Left lung (tissue), 10 donors: ENCODE data around the gene INHBB. TPM values are rescaled to one million over a fixed set of nuclear protein-coding genes. Genes with fewer than 3 reads are reported as not detected.
A peak's percentile ranks its signal among the peaks of the same experiment; 100 is the strongest.

Source experiments
- ATAC-seq: fragments of 200-7000 bp; cut with Tn5 transposase; one replicate; pipeline ENCODE4 v1.9.1; 2020; ENCODE audit warnings: moderate library complexity
- DNase-seq, 4 donors: peaks; one replicate each; pipeline ENCODE4 v3.0.0-alpha.2; 2013 to 2020
- H3K27ac ChIP-seq, 2 donors: fragments of 200-600 bp; sonication (generic) in 1 of 2; one replicate each; pipeline versions ENCODE4 v1.5.0 to v1.8.0; 2020 to 2021
- H3K27me3 ChIP-seq, 2 donors: fragments of 200-600 bp; sonication (generic) in 1 of 2; one replicate each; pipeline versions ENCODE4 v1.5.0 to v1.8.0; 2020 to 2021
- H3K36me3 ChIP-seq, 2 donors: fragments of 200-600 bp; sonication (generic) in 1 of 2; one replicate each; pipeline versions ENCODE4 v1.5.0 to v1.8.0; 2020 to 2021
- H3K4me1 ChIP-seq, 2 donors: fragments of 200-600 bp; one replicate each; pipeline ENCODE4 v1.8.0; 2021
- H3K4me3 ChIP-seq, 2 donors: fragments of 200-600 bp; sonication (generic) in 1 of 2; one replicate each; pipeline versions ENCODE4 v1.5.0 to v1.8.0; 2020 to 2021; ENCODE audit warnings: mild to moderate bottlenecking in 1 of 2
- H3K9me3 ChIP-seq, 2 donors: fragments of 200-600 bp; sonication (generic) in 1 of 2; one replicate each; pipeline versions ENCODE4 v1.5.0 to v1.8.0; 2020 to 2021
- intact Hi-C, 2 donors: fragments of 100-400 bp; cut with DNase I; formaldehyde crosslinking; loops; one replicate each; pipeline versions ENCODE4 v1.11.2 to v1.14.2; 2022
- polyA plus RNA-seq, 6 donors: library from polyadenylated mRNA; unstranded; fragments of 120-200 nt; gene quantifications; one replicate each; pipeline ENCODE4 v1.2.1, GENCODE V29; 2013; ENCODE audit not compliant: insufficient read length in 6 of 6
- total RNA-seq, 2 donors: library from RNA; stranded (reverse); fragmentation: NEBNext Ultra II Directional; extraction: Animal tissue kit (Norgen Biotek cat#: 25700); gene quantifications; one replicate each; pipeline ENCODE4 v1.2.1, GENCODE V29; 2021
- TF ChIP-seq, protein P1 (sequence below), 2 donors: fragments of 200-600 bp; sonication (generic) in 1 of 2; IDR thresholded peaks; one replicate each; pipeline versions ENCODE4 v1.5.0 to v1.8.0; 2021; ENCODE audit warnings: antibody characterized with exemption in 2 of 2
- donor health status: DM: no; HTN: yes; CAD: no.
- donor health status: DM: no; HTN: no; CAD: no.

The INHBB gene
- total and polyA plus RNA-seq, 8 donors: 0.21 to 2.0 (median 0.34) TPM

DNA sequence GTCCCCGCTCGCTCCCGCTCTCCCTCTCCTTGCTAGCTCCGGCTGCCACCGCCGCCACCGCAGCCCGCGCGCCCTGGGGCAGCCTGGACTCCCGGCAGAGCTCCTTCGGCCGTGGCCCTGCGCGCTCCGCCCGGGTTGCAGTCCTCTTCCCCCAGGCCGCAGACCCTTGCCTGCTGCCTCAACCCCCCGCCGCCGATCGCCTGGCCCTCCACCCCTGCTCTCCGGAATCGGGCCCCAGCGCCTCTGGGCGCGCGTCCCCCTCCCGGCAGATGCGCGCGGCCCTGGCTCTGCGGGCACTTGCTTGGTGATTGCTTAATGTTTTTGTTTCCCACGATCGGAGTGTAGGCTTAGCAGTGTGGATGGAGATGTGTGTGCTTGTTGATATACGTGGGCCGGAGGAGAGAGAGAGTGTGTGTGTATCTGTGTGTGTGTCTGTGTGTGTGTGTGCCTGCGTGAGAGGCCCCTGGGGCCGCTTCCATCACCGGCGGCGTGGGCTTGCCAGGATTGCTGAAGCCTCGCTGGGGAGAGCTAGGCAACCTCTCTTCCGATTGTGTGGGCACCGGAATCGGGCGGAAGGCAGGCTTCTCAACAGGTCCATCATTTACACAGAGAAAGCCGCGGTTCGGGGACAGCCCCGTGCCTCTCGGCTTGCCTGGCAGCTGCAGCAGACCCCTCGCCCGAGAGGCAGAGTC, 877 bp downstream of the INHBB start:
- ATAC-seq (peak; percentile 3), DNase-seq (peak in 1 of 4 donors; percentile 78)
- peak overlapping the region in 1 of 2 donors; percentile 39 for H3K4me3 ChIP-seq
- H3K36me3 ChIP-seq: no peaks in the 10 kb centered on the region
- TF ChIP-seq, protein P1, sequence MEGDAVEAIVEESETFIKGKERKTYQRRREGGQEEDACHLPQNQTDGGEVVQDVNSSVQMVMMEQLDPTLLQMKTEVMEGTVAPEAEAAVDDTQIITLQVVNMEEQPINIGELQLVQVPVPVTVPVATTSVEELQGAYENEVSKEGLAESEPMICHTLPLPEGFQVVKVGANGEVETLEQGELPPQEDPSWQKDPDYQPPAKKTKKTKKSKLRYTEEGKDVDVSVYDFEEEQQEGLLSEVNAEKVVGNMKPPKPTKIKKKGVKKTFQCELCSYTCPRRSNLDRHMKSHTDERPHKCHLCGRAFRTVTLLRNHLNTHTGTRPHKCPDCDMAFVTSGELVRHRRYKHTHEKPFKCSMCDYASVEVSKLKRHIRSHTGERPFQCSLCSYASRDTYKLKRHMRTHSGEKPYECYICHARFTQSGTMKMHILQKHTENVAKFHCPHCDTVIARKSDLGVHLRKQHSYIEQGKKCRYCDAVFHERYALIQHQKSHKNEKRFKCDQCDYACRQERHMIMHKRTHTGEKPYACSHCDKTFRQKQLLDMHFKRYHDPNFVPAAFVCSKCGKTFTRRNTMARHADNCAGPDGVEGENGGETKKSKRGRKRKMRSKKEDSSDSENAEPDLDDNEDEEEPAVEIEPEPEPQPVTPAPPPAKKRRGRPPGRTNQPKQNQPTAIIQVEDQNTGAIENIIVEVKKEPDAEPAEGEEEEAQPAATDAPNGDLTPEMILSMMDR (IDR thresholded peaks at IDR 0.05): no peak
- peaks cover 19 to 61% of the 10 kb centered on the region in 2 donors for H3K4me1 ChIP-seq
- no peaks in the 10 kb centered on the region for H3K9me3 ChIP-seq
- intact Hi-C loops: no loop called here
- peaks cover 49 to 97% of the 10 kb centered on the region in 2 donors for H3K27me3 ChIP-seq
- no peak overlapping the region for H3K27ac ChIP-seq

DNA sequence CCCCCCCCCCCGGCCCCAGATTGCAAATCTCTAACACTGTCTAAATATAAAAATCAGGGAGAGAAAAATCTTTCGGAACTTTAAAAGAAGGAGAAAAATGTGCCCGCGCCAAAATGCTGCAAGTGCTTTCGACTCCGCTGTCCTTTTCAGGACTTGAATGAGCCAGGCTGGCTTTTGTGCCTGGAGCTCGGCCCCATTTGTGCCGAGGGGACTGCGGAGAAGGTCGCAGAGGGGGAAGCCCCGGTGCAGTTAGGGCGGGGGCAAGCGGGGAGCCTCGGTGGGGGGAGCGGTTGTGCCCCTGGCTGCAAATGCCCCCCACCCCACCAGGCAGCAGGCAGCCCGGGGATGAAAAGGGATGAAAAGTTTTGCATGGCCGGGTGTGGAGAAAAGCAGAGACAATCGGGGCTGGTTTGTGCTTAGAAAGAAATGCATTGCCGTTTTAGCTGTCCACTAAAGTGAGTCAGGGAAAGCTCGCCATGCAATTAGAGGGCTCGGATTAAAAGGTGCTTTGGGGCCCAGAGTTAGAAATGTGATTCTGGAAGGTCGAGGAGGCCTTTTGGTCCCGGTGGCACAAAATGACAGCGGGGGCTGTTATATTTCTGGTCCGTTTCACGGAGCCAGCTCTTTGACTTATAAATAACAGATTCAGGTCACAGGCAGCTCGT, 1.6 kb downstream of the INHBB start:
- peak overlapping the region in 1 of 2 donors; percentile 39 for H3K4me3 ChIP-seq
- peaks cover 45 to 95% of the 10 kb centered on the region in 2 donors for H3K27me3 ChIP-seq
- H3K36me3 ChIP-seq: no peaks in the 10 kb centered on the region
- DNase-seq (peak in 1 of 4 donors; percentile 52), ATAC-seq (no peak)
- H3K4me1 ChIP-seq: peaks cover 19 to 54% of the 10 kb centered on the region in 2 donors
- no peaks in the 10 kb centered on the region for H3K9me3 ChIP-seq
- H3K27ac ChIP-seq: no peak overlapping the region
- TF ChIP-seq, protein P1 (IDR thresholded peaks at IDR 0.05): no peak
- intact Hi-C loops: no loop called here

GRCh38 chr2:120348134-120348736, 2.3 kb downstream of the INHBB start:
- no peaks in the 10 kb centered on the region for H3K36me3 ChIP-seq
- ATAC-seq: peak; percentile 70
- peak in 1 of 4 donors; percentile 49 for DNase-seq
- no peak overlapping the region for H3K27ac ChIP-seq
- intact Hi-C loops: no loop called here
- H3K9me3 ChIP-seq: no peaks in the 10 kb centered on the region
- peaks cover 38 to 88% of the 10 kb centered on the region in 2 donors for H3K27me3 ChIP-seq
- peaks cover 16 to 47% of the 10 kb centered on the region in 2 donors for H3K4me1 ChIP-seq
- TF ChIP-seq, protein P1 (IDR thresholded peaks at IDR 0.05): no peak
- H3K4me3 ChIP-seq: no peak overlapping the region

- TF ChIP-seq, protein P1 (IDR thresholded peaks at IDR 0.05): no peak
- intact Hi-C loops: no loop called here
- DNase-seq: peak in 1 of 4 donors; percentile 79
- no peak overlapping the region for H3K27ac ChIP-seq
- H3K27me3 ChIP-seq: peaks cover 33 to 81% of the 10 kb centered on the region in 2 donors
- H3K36me3 ChIP-seq: no peaks in the 10 kb centered on the region
- ATAC-seq: no peak
- peaks cover 11 to 41% of the 10 kb centered on the region in 2 donors for H3K4me1 ChIP-seq
- no peaks in the 10 kb centered on the region for H3K9me3 ChIP-seq
- H3K4me3 ChIP-seq: no peak overlapping the region
Observed at GRCh38 chr2:120348737-120349439, 3.0 kb downstream of the INHBB start.
